ENCODE results near the gene EFHC1.
A peak's percentile ranks its signal among the peaks of the same experiment; 100 is the strongest.

EFHC1 gene

GRCh38 chr6:52503851-52504781 is 84.0 kb downstream of the EFHC1 start:
- DNase-seq: peak; percentile 86

GRCh38 chr6:52504782-52505136 is 84.6 kb downstream of the EFHC1 start:
- DNase-seq: no peak

- DNase-seq: no peak
Measured at GRCh38 chr6:52505726-52506409, 85.7 kb downstream of the EFHC1 start.

GRCh38 chr6:52506476-52506875 is 86.3 kb downstream of the EFHC1 start:
- DNase-seq: no peak

GRCh38 chr6:52507557-52508260 is 87.6 kb downstream of the EFHC1 start:
- DNase-seq: no peak

GRCh38 chr6:52508261-52508739 is 88.2 kb downstream of the EFHC1 start:
- no peak for DNase-seq

GRCh38 chr6:52509281-52510212 is 89.4 kb downstream of the EFHC1 start:
- no peak for DNase-seq

- no peak for DNase-seq
Measured at GRCh38 chr6:52510213-52510562, 90.0 kb downstream of the EFHC1 start.

- no peak for DNase-seq
Measured at GRCh38 chr6:52511163-52511562, 91.0 kb downstream of the EFHC1 start.

GRCh38 chr6:52511572-52512151 is 91.5 kb downstream of the EFHC1 start:
- DNase-seq: peak; percentile 86

GRCh38 chr6:52512199-52512598 is 92.1 kb downstream of the EFHC1 start:
- peak; percentile 93 for DNase-seq

- no peak for DNase-seq
Measured at GRCh38 chr6:52513464-52513863, 93.3 kb downstream of the EFHC1 start.

GRCh38 chr6:52513896-52514295 is 93.8 kb downstream of the EFHC1 start:
- no peak for DNase-seq

- DNase-seq: no peak
Measured at GRCh38 chr6:52514514-52514913, 94.4 kb downstream of the EFHC1 start.

- DNase-seq: no peak
Measured at GRCh38 chr6:52515219-52515960, 95.2 kb downstream of the EFHC1 start.

- no peak for DNase-seq
Measured at GRCh38 chr6:52516269-52516668, 96.1 kb downstream of the EFHC1 start.

GRCh38 chr6:52516943-52517342 is 96.8 kb downstream of the EFHC1 start:
- no peak for DNase-seq

GRCh38 chr6:52517502-52518278 is 97.5 kb downstream of the EFHC1 start:
- DNase-seq: peak; percentile 98

GRCh38 chr6:52518279-52518945 is 98.3 kb downstream of the EFHC1 start:
- no peak for DNase-seq

GRCh38 chr6:52519618-52520017 is 99.5 kb downstream of the EFHC1 start:
- DNase-seq: no peak
